ENCODE results near the gene ACBD6.

- TF ChIP-seq EZH2phosphoT487 (IDR thresholded peaks at IDR 0.05; ENCODE audit: insufficient read depth, low read depth): no peak
- TF ChIP-seq EZH2 (IDR thresholded peaks at IDR 0.05; ENCODE audit: insufficient read depth, poor library complexity, severe bottlenecking): no peak
Observed at GRCh38 chr1:180521474-180522212, 19.3 kb upstream of the ACBD6 start.

Data from GM23248 (cell line).